K562 (cell line): ENCODE data around the gene SMG5. TPM values are rescaled to one million over a fixed set of nuclear protein-coding genes. Genes with fewer than 3 reads are reported as not detected.

ENCODE experiments used
- FOSL1 ChIP-seq: fragments of 200-800 bp; sonication (Bioruptor generic); conservative IDR thresholded peaks from 2 replicates; pipeline ENCODE4 v1.6.1; 2016; ENCODE audit warnings: missing genetic modification characterization, missing compliant biosample characterization
- PHF20 ChIP-seq: fragments of 450-650 bp; IDR thresholded peaks from 2 replicates; pipeline ENCODE4 v1.6.1; 2018; ENCODE audit not compliant: partially characterized antibody
- polyA plus RNA-seq, 8 experiments: library from polyadenylated mRNA; depleted of rRNA in 4 of 8; stranded (reverse) in 5 of 8; unstranded in 3 of 8; fragments of >200 nt; fragmentation: Nextera tagmentation in 2 of 8; fragmentation: Illumina TruSeq in 1 of 8; extraction: Ambion mirVana in 2 of 8; extraction: Trizol in 1 of 8; gene quantifications; 2 replicates each; pipeline versions ENCODE4 v1.2.1 to v1.2.3, GENCODE V29; 2011 to 2014; ENCODE audit warnings: inconsistent platforms in 1 of 8, missing spikeins in 1 of 8
- total RNA-seq, 7 experiments: library from RNA; depleted of rRNA in 6 of 7; stranded (reverse); fragments of >200 nt in 6 of 7; fragmentation: Illumina TruSeq in 2 of 7; extraction: Trizol in 2 of 7; gene quantifications; 2 replicates each; pipeline versions ENCODE4 v1.2.1 to v1.2.3, GENCODE V29; 2011 to 2021; ENCODE audit warnings: low replicate concordance in 1 of 7
- TF ChIP-seq, protein P1 (sequence below), 2 experiments: fragments of 450-650 bp; formaldehyde crosslinking in 1 of 2; IDR thresholded peaks; 2 replicates each; pipeline versions ENCODE4 v1.4.0 to v1.6.1; 2014 to 2020; ENCODE audit warnings: mild to moderate bottlenecking in 2 of 2, borderline replicate concordance in 1 of 2, low read depth in 1 of 2
- TF ChIP-seq, protein P2 (sequence below): fragments of 250-450 bp; sonication (Bioruptor Pico); IDR thresholded peaks from 2 replicates; pipeline ENCODE4 v1.5.1; 2021; ENCODE audit warnings: mild to moderate bottlenecking
- TF ChIP-seq, protein P3 (sequence below): fragments of 450-650 bp; IDR thresholded peaks from 2 replicates; pipeline ENCODE4 v1.6.1; 2016; ENCODE audit warnings: mild to moderate bottlenecking, moderate library complexity

The SMG5 gene
- total and polyA plus RNA-seq, 9 of the 15 experiments (the other 6 are each of a cell fraction or from before 2014, with no cell fraction given): 1.4 to 85.9 (median 53.0) TPM

DNA sequence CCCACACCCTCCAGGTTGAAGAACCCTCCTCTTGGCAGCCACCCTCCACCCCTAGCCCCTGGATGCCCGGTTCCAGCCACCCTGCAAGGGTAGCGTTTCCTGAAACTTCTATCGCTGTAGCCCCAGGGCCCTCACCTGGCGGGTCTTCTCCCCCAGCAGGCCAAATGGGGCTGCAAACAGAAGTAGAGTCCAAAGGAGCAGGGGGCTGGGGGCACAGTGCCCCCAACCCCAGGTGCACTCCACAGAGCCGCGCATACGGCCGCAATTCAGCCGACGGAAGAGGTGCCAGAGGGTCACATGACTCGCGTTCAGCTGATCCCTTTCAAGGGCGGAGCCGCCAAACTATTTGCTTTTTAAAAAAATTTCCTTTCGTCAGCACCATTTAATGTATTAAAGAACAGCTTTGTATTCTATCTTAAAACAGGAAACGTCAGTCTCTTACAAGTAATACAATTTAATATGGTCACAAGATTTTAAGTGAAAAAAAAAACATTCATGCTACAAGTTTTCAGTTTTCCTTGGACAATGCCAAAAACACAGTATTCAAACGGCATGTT, 12.8 kb upstream of the SMG5 start, which contains the start of gene GLMP (continued):
- TF ChIP-seq, protein P1, sequence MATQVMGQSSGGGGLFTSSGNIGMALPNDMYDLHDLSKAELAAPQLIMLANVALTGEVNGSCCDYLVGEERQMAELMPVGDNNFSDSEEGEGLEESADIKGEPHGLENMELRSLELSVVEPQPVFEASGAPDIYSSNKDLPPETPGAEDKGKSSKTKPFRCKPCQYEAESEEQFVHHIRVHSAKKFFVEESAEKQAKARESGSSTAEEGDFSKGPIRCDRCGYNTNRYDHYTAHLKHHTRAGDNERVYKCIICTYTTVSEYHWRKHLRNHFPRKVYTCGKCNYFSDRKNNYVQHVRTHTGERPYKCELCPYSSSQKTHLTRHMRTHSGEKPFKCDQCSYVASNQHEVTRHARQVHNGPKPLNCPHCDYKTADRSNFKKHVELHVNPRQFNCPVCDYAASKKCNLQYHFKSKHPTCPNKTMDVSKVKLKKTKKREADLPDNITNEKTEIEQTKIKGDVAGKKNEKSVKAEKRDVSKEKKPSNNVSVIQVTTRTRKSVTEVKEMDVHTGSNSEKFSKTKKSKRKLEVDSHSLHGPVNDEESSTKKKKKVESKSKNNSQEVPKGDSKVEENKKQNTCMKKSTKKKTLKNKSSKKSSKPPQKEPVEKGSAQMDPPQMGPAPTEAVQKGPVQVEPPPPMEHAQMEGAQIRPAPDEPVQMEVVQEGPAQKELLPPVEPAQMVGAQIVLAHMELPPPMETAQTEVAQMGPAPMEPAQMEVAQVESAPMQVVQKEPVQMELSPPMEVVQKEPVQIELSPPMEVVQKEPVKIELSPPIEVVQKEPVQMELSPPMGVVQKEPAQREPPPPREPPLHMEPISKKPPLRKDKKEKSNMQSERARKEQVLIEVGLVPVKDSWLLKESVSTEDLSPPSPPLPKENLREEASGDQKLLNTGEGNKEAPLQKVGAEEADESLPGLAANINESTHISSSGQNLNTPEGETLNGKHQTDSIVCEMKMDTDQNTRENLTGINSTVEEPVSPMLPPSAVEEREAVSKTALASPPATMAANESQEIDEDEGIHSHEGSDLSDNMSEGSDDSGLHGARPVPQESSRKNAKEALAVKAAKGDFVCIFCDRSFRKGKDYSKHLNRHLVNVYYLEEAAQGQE (IDR thresholded peaks at IDR 0.05; ENCODE audit: borderline replicate concordance): peak; percentile 64
- TF ChIP-seq, protein P1 (CRISPR knock-in tag; IDR thresholded peaks at IDR 0.05; ENCODE audit: low read depth): no peak
- TF ChIP-seq FOSL1 (tag) (0 out of 2 replicates have a peak, but pooled peaks have one; percentile 19), PHF20 (peak; percentile 97)
- TF ChIP-seq, protein P2, sequence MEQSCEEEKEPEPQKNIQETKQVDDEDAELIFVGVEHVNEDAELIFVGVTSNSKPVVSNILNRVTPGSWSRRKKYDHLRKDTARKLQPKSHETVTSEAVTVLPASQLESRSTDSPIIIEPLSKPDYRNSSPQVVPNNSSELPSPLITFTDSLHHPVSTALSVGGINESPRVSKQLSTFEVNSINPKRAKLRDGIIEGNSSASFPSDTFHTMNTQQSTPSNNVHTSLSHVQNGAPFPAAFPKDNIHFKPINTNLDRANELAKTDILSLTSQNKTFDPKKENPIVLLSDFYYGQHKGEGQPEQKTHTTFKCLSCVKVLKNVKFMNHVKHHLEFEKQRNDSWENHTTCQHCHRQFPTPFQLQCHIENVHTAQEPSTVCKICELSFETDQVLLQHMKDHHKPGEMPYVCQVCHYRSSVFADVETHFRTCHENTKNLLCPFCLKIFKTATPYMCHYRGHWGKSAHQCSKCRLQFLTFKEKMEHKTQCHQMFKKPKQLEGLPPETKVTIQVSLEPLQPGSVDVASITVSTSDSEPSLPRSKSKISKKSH (CRISPR knock-in tag): no peak
- TF ChIP-seq, protein P3, sequence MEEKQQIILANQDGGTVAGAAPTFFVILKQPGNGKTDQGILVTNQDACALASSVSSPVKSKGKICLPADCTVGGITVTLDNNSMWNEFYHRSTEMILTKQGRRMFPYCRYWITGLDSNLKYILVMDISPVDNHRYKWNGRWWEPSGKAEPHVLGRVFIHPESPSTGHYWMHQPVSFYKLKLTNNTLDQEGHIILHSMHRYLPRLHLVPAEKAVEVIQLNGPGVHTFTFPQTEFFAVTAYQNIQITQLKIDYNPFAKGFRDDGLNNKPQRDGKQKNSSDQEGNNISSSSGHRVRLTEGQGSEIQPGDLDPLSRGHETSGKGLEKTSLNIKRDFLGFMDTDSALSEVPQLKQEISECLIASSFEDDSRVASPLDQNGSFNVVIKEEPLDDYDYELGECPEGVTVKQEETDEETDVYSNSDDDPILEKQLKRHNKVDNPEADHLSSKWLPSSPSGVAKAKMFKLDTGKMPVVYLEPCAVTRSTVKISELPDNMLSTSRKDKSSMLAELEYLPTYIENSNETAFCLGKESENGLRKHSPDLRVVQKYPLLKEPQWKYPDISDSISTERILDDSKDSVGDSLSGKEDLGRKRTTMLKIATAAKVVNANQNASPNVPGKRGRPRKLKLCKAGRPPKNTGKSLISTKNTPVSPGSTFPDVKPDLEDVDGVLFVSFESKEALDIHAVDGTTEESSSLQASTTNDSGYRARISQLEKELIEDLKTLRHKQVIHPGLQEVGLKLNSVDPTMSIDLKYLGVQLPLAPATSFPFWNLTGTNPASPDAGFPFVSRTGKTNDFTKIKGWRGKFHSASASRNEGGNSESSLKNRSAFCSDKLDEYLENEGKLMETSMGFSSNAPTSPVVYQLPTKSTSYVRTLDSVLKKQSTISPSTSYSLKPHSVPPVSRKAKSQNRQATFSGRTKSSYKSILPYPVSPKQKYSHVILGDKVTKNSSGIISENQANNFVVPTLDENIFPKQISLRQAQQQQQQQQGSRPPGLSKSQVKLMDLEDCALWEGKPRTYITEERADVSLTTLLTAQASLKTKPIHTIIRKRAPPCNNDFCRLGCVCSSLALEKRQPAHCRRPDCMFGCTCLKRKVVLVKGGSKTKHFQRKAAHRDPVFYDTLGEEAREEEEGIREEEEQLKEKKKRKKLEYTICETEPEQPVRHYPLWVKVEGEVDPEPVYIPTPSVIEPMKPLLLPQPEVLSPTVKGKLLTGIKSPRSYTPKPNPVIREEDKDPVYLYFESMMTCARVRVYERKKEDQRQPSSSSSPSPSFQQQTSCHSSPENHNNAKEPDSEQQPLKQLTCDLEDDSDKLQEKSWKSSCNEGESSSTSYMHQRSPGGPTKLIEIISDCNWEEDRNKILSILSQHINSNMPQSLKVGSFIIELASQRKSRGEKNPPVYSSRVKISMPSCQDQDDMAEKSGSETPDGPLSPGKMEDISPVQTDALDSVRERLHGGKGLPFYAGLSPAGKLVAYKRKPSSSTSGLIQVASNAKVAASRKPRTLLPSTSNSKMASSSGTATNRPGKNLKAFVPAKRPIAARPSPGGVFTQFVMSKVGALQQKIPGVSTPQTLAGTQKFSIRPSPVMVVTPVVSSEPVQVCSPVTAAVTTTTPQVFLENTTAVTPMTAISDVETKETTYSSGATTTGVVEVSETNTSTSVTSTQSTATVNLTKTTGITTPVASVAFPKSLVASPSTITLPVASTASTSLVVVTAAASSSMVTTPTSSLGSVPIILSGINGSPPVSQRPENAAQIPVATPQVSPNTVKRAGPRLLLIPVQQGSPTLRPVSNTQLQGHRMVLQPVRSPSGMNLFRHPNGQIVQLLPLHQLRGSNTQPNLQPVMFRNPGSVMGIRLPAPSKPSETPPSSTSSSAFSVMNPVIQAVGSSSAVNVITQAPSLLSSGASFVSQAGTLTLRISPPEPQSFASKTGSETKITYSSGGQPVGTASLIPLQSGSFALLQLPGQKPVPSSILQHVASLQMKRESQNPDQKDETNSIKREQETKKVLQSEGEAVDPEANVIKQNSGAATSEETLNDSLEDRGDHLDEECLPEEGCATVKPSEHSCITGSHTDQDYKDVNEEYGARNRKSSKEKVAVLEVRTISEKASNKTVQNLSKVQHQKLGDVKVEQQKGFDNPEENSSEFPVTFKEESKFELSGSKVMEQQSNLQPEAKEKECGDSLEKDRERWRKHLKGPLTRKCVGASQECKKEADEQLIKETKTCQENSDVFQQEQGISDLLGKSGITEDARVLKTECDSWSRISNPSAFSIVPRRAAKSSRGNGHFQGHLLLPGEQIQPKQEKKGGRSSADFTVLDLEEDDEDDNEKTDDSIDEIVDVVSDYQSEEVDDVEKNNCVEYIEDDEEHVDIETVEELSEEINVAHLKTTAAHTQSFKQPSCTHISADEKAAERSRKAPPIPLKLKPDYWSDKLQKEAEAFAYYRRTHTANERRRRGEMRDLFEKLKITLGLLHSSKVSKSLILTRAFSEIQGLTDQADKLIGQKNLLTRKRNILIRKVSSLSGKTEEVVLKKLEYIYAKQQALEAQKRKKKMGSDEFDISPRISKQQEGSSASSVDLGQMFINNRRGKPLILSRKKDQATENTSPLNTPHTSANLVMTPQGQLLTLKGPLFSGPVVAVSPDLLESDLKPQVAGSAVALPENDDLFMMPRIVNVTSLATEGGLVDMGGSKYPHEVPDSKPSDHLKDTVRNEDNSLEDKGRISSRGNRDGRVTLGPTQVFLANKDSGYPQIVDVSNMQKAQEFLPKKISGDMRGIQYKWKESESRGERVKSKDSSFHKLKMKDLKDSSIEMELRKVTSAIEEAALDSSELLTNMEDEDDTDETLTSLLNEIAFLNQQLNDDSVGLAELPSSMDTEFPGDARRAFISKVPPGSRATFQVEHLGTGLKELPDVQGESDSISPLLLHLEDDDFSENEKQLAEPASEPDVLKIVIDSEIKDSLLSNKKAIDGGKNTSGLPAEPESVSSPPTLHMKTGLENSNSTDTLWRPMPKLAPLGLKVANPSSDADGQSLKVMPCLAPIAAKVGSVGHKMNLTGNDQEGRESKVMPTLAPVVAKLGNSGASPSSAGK: peak; percentile 73
